Endothelial cell of umbilical vein (primary cell): ENCODE measurements around the gene FBXW4. TPM values are rescaled to one million over a fixed set of nuclear protein-coding genes. Genes with fewer than 3 reads are reported as not detected.
A peak's percentile ranks its signal among the peaks of the same experiment; 100 is the strongest.

Experiments used
- Bru-seq: library from RNA; stranded (reverse); fragments of 400-500 nt; gene quantifications from one replicate; lab custom pipeline; 2021; lab: Mats Ljungman, UMichigan
- BruChase-seq, 2 experiments: library from RNA; stranded (reverse); fragments of 400-500 nt; gene quantifications; one replicate each; lab custom pipeline; 2021; lab: Mats Ljungman, UMichigan
- BruUV-seq: library from RNA; stranded (reverse); fragments of 400-500 nt; replicated peaks from 2 replicates; lab custom pipeline; 2021; lab: Mats Ljungman, UMichigan
- CTCF ChIA-PET: fragments of 300-600, 350-600 bp; sonication (Branson Sonifier 250); formaldehyde crosslinking; loops from one replicate; lab custom pipeline; 2021; ENCODE audit warnings: antibody characterized with exemption, inconsistent platforms; lab: Charles Lee
- POLR2A ChIA-PET: fragments of 300-600, 350-600 bp; sonication (Branson Sonifier 250); formaldehyde crosslinking; loops from one replicate; lab custom pipeline; 2021; ENCODE audit warnings: antibody characterized with exemption, inconsistent platforms; lab: Charles Lee
- DNase-seq: peaks from one replicate; pipeline ENCODE4 v3.0.0-alpha.2; 2011; ENCODE audit warnings: low read depth, low spot score
- FAIRE-seq: peaks from 2 replicates; lab custom pipeline; 2011; peaks lifted over from hg19 to GRCh38; lab: Jason Lieb, UNC
- H2AFZ ChIP-seq: 2 replicates; pipeline ENCODE4 v1.6.0; 2012; ENCODE audit warnings: low read depth, low read length, control low read depth, inconsistent platforms
- H3K27ac ChIP-seq: 2 replicates; pipeline ENCODE4 v1.5.1; 2011; ENCODE audit warnings: low read depth, mild to moderate bottlenecking, control low read depth, low read length, moderate library complexity; ENCODE audit not compliant: insufficient read depth
- H3K27me3 ChIP-seq, 2 experiments: 2 replicates each; pipeline versions ENCODE4 v1.6.0 to v1.6.1; 2011; ENCODE audit warnings: low read length in 2 of 2, mixed read lengths in 1 of 2; ENCODE audit not compliant: control insufficient read depth in 2 of 2, insufficient read depth in 2 of 2
- H3K36me3 ChIP-seq, 2 experiments: 2 replicates in 1 of 2; 3 replicates in 1 of 2; pipeline ENCODE4 v1.5.1; 2011; ENCODE audit warnings: low read length in 2 of 2, mild to moderate bottlenecking in 1 of 2, moderate library complexity in 1 of 2; ENCODE audit not compliant: control insufficient read depth in 2 of 2, insufficient read depth in 2 of 2; ENCODE audit errors: extremely low read depth in 1 of 2
- H3K4me1 ChIP-seq: 3 replicates; pipeline ENCODE4 v1.5.1; 2011; ENCODE audit warnings: mild to moderate bottlenecking, low read length; ENCODE audit not compliant: control insufficient read depth, insufficient read depth; ENCODE audit errors: extremely low read depth
- H3K4me2 ChIP-seq: 2 replicates; pipeline ENCODE4 v1.6.1; 2011; ENCODE audit warnings: low read length, control low read depth, mixed read lengths; ENCODE audit not compliant: insufficient read depth
- H3K4me3 ChIP-seq, 3 experiments: fragments of 200-600 bp in 1 of 3; sonication (generic), shearing (Covaris generic) in 1 of 3; replicated peaks in 1 of 3; 2 replicates each; pipeline ENCODE4 v1.5.1; 2011 to 2016; ENCODE audit warnings: control low read depth in 3 of 3, low read length in 3 of 3, mild to moderate bottlenecking in 2 of 3, inconsistent platforms in 1 of 3, low read depth in 1 of 3, moderate library complexity in 1 of 3; ENCODE audit not compliant: insufficient read depth in 1 of 3
- H3K79me2 ChIP-seq: 2 replicates; pipeline ENCODE4 v1.6.0; 2012; ENCODE audit warnings: low read length, inconsistent platforms; ENCODE audit not compliant: control insufficient read depth, insufficient read depth
- H3K9ac ChIP-seq: replicated peaks from 2 replicates; pipeline ENCODE3; 2011; ENCODE audit warnings: low read length, control low read depth; ENCODE audit not compliant: insufficient read depth; ENCODE audit errors: extremely low read depth
- H3K9me1 ChIP-seq: replicated peaks from 3 replicates; pipeline ENCODE4 v1.6.0; 2011; ENCODE audit warnings: mild to moderate bottlenecking, low read length; ENCODE audit not compliant: control insufficient read depth, insufficient read depth; ENCODE audit errors: extremely low read depth
- H3K9me3 ChIP-seq: replicated peaks from 2 replicates; pipeline ENCODE4 v1.5.1; 2012; ENCODE audit warnings: low read length, inconsistent platforms; ENCODE audit not compliant: control insufficient read depth, insufficient read depth
- H4K20me1 ChIP-seq: replicated peaks from 2 replicates; pipeline ENCODE3; 2011; ENCODE audit warnings: mild to moderate bottlenecking, low read length; ENCODE audit not compliant: control insufficient read depth, insufficient read depth; ENCODE audit errors: extremely low read depth
- CTCF ChIP-seq, 2 donors: IDR thresholded peaks; 1 replicate in 1 of 2; 2 replicates in 1 of 2; pipeline ENCODE4 v1.5.1; 2011; ENCODE audit warnings: low read length in 2 of 2, mild to moderate bottlenecking in 2 of 2, moderate library complexity in 2 of 2, control low read depth in 1 of 2, inconsistent platforms in 1 of 2, low read depth in 1 of 2; ENCODE audit not compliant: insufficient read depth in 1 of 2; ENCODE audit errors: extremely low read depth in 1 of 2
- EZH2 ChIP-seq: IDR thresholded peaks from 2 replicates; pipeline ENCODE4 v1.6.1; 2012; ENCODE audit warnings: borderline replicate concordance, low read depth, mild to moderate bottlenecking, moderate library complexity, low read length, inconsistent platforms; ENCODE audit not compliant: severe bottlenecking
- FOS ChIP-seq: IDR thresholded peaks from 2 replicates; pipeline ENCODE4 v1.6.1; 2011; ENCODE audit warnings: mild to moderate bottlenecking, low read length, moderate library complexity, borderline replicate concordance; ENCODE audit not compliant: insufficient read depth
- GATA2 ChIP-seq: IDR thresholded peaks from 2 replicates; pipeline ENCODE4 v1.7.0; 2011; ENCODE audit warnings: low read depth, mild to moderate bottlenecking, moderate library complexity, mixed read lengths, low read length; ENCODE audit not compliant: insufficient read length, insufficient read depth
- JUN ChIP-seq: IDR thresholded peaks from 2 replicates; pipeline ENCODE4 v1.6.1; 2011; ENCODE audit warnings: borderline replicate concordance, low read depth; ENCODE audit not compliant: insufficient read length, insufficient read depth
- MAX ChIP-seq: IDR thresholded peaks from 2 replicates; pipeline ENCODE4 v1.6.1; 2011; ENCODE audit not compliant: insufficient read depth, insufficient read length
- MYC ChIP-seq: IDR thresholded peaks from one replicate; pipeline ENCODE4 v1.6.1; 2011; ENCODE audit warnings: mild to moderate bottlenecking, low read depth, low read length
- POLR2A ChIP-seq: IDR thresholded peaks from 2 replicates; pipeline ENCODE4 v1.6.1; 2012; ENCODE audit warnings: low read depth, mild to moderate bottlenecking, control low read depth, low read length
- POLR2AphosphoS5 ChIP-seq: IDR thresholded peaks from 2 replicates; pipeline ENCODE4 v1.6.1; 2012; ENCODE audit warnings: low read depth, mild to moderate bottlenecking, control low read depth, low read length, moderate library complexity; ENCODE audit not compliant: insufficient read depth
- dilution Hi-C: fragments of 300-500 bp; cut with MboI; formaldehyde crosslinking; loops from one replicate; pipeline ENCODE4 v1.15.0; 2019; ENCODE audit warnings: low sequenced_read_pairs; ENCODE audit not compliant: extremely low pct_ligation_motif_present
- intact Hi-C: fragments of 100-400 bp; cut with micrococcal nuclease; formaldehyde crosslinking; loops from one replicate; pipeline ENCODE4 v1.10.0; 2022
- long read RNA-seq: library from polyadenylated mRNA; stranded (forward); transcript quantifications from one replicate; pipeline ENCODE4 v2.0.0, GENCODE V29; 2021
- polyA minus RNA-seq, 3 experiments: library from RNA; depleted of rRNA, polyadenylated mRNA; stranded (reverse); fragments of >200 nt; gene quantifications; 1 replicate in 1 of 3; 2 replicates in 2 of 3; pipeline ENCODE4 v1.2.3, GENCODE V29; 2011
- polyA plus RNA-seq, 4 experiments: library from polyadenylated mRNA; depleted of rRNA in 3 of 4; stranded (reverse) in 3 of 4; unstranded in 1 of 4; fragments of >200 nt; gene quantifications; 2 replicates each; pipeline versions ENCODE4 v1.2.1 to v1.2.3, GENCODE V29; 2011 to 2012; ENCODE audit warnings: missing spikeins in 1 of 4
- total RNA-seq: library from RNA; stranded (reverse); gene quantifications from 2 replicates; pipeline ENCODE4 v1.2.3, GENCODE V29; 2021

FBXW4 gene
- total RNA-seq (20.8 and 22.4 TPM in 2 replicates), polyA plus RNA-seq (17.4 and 21.1 TPM in 2 replicates), polyA minus RNA-seq (79.2 and 84.1 TPM in 2 replicates), Bru-seq, nascent RNA (percentile 74 among the genes with signal in this experiment), BruChase-seq, experiment 1, labeled RNA remaining after a 6-hour chase (percentile 69 among the genes with signal in this experiment), BruChase-seq, experiment 2, labeled RNA remaining after a 2-hour chase (percentile 80 among the genes with signal in this experiment)
- polyA plus RNA-seq (2011; cell fraction: cytosol; rRNA removed), result 17.4 and 20.0 TPM in 2 replicates
- polyA plus RNA-seq (2011; cell fraction: nucleus; rRNA removed), result 36.9 and 43.6 TPM in 2 replicates
- polyA plus RNA-seq (2012), result 13.8 and 13.9 TPM in 2 replicates
- 23.5 TPM for polyA minus RNA-seq (2011; cell fraction: cytosol; rRNA and poly(A)+ RNA removed)
- 30.3 and 34.4 TPM in 2 replicates for polyA minus RNA-seq (2011; cell fraction: nucleus; rRNA and poly(A)+ RNA removed)
- long read RNA-seq, partial matches to known transcripts, result 9 of 16 reads
- long read RNA-seq, other reads (novel, unspliced or antisense), result 3 of 16 reads

DNA sequence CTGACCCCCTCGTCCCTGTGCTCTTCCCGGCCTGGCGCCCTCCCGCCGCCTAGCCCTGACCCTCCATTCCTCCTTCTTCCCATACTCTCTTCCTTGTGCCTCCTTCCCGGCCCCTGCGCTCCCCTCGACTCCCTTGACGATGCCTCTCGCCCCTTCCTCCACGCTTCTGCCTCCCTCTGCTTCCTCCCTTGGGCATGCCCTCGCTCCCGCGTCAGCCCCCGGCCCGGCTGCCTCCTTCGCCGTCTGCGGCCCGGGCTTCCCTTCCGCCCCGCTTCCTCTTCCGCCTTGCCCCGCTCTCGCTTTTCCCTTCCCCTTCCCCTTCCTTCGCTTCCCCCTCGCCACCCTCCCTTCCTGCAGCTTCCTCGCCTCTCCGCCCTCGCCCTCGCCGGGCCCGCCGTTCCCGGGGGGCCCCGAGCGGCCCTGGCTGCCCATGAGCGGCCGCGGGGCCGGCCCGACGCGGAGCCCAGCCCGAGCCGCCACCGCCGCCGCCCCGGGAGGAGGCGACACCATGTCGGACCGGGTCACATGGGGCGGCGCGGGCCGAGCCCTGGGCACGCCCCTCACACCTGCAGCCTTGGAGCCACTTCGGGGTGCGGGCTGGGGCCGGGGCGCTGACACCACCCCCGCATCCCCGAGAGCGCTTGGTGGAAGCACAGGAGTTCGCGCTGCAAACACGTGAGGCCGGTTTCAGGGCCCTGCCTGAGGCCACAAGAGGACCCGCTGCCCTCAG, at the start of gene FBXW4:
FBXW4 (minus strand) TSS at position 497 of the 730 bp plus-strand sequence; CDS start at position 432, 65 bp downstream.
- Histone ChIP-seq H3K9me3 (no peaks in the 10 kb centered on the region), H3K27ac (peak within 1 kb of the TSS; percentile 82), H3K4me3 (peak within 1 kb of the TSS; percentile 52 to 95 (median 77)), H3K27me3 (no peaks in the 10 kb centered on the region), H2AFZ (peak within 1 kb of the TSS; percentile 86), H3K4me1 (peaks cover 14% of the 10 kb centered on the region), H3K9me1 (no peaks in the 10 kb centered on the region), H3K9ac (peak within 1 kb of the TSS; percentile 90), H3K36me3 (no peaks in the 10 kb centered on the region), H4K20me1 (no peaks in the 10 kb centered on the region), H3K4me2 (peak within 1 kb of the TSS; percentile 97), H3K79me2 (peaks cover 28% of the 10 kb centered on the region)
- DNase-seq, result peak; percentile 39
- TF ChIP-seq JUN, result no peak
- no peak for TF ChIP-seq CTCF (IDR thresholded peaks at IDR 0.05; ENCODE audit: extremely low read depth in 1 of 2, insufficient read depth in 1 of 2, low read depth in 1 of 2, low read length in 2 of 2)
- TF ChIP-seq POLR2AphosphoS5, result peak; percentile 33
- no peak for TF ChIP-seq MAX
- TF ChIP-seq EZH2, result no peak
- no peak for TF ChIP-seq MYC
- TF ChIP-seq FOS, result no peak
- TF ChIP-seq POLR2A, result peak; percentile 61
- TF ChIP-seq GATA2, result no peak
- ChIA-PET CTCF (interaction anchor here (1.0 to 1.3 kb wide), 5 partner anchors 10 to 92 kb away, joined by 3 to 9 read pairs (median 5); no protein-coding TSS in a partner anchor), POLR2A (no interaction called here)
- dilution Hi-C loops (no loop called here), intact Hi-C loops (loop anchor here (2.0 to 5.0 kb wide), 2 partner anchors 87 to 92 kb away; partner anchors contain the start of gene NPM3)
- TSS peak; percentile 28 for BruUV-seq
- no peak for FAIRE-seq
